ENCODE measurements around the gene EDA.

EDA gene

DNA sequence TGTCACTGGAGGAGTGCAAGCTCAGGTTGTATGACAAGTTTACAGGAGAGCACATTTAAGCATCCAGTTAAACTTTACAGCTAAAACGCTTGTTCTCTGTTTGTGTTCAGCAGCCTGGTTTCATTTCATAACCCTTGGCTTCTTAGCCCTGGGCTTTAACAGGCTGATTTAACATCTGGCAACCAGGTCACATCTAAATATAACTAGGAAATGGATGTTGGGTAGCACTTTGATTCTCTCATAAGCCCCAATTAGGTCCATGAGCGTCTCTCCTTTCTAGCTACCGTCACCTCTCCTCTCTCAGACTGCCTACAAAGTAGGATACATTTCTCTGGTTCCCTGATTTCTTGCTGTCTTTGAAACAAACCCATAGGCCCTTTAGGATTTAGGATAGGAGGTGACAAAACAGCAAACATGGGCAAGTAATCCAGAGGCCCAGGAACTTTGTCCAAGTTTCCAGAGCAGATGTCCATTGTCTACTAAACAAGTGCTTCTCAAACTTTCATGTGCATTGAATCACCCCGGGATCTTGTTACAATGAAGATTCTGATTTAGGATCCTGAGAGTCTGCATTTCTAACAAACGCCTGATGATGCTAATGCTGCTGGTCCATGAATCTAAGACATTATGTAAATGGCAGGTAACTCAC is 468.8 kb downstream of the EDA start:
- no peak for DNase-seq

DNA sequence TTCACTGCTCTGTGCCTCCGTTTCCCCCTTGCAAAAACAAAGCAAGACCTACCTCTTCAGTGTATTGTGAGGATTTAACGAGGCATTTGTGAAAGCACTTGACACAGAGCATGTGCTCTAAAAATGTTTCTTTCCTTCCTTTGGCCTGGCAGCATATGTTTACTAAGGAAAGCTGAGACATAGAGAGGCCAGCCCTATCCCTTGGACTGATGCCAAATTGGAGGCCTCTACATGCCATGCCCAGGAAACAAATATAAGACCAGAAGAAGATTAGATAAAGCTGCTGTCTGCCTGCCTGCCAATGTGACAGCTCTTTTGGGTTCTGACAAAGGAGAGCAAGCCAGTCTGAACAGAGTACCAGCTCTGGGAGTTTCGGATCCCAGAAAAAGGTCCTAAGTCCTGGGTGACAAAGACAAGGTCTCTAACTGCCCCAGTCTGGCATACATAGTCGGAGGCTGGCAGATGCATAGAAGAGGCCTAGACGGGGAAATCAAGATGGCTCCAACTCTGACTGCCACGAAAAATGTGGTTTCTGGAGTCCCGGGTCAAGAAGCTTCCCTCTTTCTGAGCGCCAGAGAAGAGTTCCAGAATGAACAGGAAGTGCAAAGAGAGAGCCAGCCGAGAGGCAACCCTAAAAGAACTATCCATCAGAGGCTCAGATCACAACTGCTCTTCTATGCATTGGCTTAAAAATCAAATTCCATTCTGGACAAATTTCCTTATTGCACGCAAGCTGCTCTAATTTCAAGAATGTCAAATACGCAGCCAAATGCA is 472.1 kb downstream of the EDA start:
- DNase-seq, result peak; percentile 16

GRCh38 chrX:70088751-70089150 is 472.8 kb downstream of the EDA start:
- DNase-seq, result no peak
